GM19324 (cell line): ENCODE measurements around the gene IMPG2.

Source experiments
- ATAC-seq: cut with Tn5 transposase; IDR thresholded peaks from one replicate; pipeline ENCODE4 v1.9.1; 2021; ENCODE audit warnings: mild to moderate bottlenecking, moderate library complexity; ENCODE audit not compliant: unreplicated experiment, low FRiP score

The IMPG2 gene

DNA sequence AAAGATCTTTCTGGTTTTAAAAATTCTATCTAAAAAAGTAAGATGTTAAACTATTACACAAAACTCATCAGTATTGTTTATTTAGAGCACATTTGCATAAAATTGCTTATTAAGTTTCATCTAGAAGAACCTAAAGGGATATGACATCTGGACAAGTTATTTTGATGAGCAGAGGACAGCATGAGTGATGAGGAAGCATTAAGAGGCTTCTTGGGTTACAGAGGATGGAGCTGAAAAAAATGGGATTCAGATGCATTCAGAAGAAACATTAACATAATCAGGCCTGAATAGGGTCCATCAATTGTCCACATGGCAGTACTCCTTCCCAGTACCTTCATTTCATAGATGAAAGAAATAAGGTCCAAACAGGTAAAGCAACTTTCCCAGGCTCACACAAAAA, 41.6 kb downstream of the IMPG2 start:
- ATAC-seq = no peak

DNA sequence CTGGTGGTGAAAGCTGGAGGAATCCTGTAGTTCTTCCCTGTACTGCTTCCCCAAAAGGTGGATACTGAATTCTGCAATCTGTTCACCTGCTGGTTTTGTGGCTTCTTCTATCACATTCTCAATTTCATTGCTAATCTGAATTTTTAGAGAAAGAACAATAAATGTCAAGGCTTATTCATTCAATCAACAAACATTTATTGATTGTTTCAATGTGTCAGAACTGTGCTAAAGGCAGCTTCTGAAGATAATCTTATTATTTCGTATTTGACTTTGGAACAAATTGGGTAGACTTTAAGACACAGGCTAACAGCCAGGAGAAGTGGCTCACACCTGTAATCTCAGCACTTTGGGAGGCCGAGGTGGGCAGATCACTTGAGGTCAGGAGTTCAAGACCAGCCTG, 46.8 kb downstream of the IMPG2 start:
- no peak for ATAC-seq

DNA sequence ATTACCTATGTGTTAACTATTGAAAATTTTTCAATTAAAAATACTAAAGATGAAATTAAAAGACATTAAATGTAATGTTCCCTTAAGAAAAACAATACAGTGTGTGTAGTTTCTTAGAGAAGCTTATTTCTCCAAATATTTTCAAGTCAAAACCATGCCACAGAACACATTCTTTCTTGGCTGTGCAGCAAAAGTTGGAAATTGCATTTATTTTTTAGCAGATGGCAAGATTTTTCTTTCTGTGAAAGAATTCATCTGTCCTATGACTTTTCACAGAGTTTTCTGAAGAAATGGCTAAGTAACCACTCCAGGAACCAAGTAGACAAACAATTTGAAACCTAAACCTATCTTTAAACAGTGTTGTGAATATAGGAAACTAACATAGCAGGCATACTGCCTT, 47.2 kb downstream of the IMPG2 start:
- no peak for ATAC-seq

DNA sequence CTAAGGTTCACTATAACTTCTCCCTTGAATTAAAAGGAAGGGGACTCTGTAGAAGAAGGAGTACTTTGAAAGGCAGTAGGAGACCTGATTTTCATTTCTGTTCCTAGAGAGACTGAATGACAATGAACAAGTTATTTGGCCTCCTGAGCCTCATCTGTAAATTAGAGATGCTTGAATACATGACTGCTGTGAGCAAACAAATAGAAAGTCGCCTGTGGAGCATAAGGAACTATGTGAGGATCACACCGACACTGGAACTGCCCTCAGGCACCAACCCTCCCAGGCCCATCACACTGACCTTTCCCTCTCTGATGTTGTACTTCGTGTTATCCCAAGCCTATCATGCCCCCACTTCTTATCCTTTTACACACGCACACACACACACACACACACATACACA, 48.6 kb downstream of the IMPG2 start:
- ATAC-seq = no peak

DNA sequence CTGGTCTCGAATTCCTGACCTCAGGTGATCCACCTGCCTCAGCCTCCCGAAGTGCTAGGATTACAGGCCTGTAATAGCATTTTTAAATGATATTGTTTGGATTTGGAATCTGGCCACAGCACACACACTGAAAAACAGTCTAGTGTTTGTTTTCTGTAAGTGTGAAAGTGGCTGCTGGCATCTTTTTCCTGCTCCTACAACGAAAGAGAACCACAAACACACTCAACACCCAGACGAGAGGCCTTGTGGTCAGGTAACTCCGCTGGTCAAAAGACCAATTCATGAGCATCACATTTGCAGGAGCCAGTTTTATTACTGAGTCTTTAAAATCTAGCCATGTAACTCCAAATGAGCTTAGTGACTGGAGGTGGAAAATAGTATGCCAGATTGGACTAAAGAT, 50.2 kb downstream of the IMPG2 start:
- ATAC-seq = no peak

DNA sequence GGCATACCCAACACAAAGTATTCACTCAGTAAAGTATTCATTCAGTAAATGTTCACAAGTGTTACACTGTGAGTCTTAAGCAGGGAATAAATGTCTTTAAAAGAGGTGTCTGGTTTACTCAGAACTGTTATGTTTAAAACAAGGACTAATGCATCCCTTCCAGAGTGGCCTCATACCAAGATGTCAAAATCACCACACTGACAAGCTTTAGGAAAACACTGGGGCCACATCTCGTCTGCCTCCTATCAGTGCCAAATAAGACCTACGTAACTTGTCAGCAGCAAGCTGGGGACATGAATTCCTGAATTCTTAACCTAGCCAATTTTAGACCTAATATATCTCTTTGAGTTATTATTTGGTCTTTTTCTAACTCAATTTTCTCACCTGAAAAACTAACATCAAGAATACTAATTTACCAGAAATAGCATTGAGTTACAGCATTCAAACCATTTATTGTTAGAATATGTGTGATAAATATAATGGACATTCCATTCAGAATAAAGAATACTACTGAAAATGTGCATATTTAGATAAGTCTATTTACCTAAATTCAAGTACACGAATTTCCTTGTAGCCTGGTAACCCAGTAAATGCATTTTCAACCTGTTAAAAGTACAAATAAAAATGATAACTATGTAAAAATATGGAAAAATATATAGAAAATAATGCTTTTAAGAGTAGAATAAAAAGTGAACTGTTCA, 51.3 kb downstream of the IMPG2 start:
- no peak for ATAC-seq

DNA sequence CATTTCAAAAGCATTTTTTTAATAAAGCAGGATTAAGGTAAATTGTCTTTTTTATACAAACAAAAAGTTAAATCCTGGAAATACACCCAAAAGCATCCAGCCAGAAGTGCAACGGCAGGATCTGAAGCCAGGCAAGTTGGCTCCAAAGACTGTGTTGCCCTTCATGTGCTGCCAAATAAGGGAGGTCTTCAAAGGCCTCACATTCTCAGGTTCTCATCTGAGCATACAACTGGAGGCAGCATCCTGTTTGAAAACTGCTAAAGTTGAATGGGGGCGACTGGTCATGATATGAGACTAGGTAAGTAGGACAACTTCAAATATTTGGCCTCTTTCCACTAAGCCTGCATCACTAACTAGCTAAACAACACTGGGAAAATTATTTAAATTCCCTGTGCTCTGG, 52.2 kb downstream of the IMPG2 start:
- no peak for ATAC-seq

DNA sequence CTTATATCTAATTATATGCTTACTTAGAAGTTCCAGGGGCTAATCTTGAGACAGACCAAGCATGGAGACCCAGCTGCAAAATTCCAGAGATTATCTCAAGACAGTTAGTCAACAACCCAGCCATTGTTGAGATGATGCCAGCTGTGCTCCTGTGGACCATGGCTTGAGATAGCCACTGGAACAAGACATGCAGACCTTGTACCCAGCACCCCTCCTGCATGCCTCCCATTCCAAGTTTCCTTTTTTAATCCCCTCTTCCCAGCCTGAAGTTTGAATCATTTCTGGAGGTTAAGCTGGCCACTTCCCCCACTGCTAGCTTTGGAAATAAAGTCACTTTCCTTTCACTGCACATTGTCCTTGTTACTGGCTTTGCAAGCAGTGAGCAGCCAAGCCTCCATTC, 53.8 kb downstream of the IMPG2 start:
- ATAC-seq = no peak

DNA sequence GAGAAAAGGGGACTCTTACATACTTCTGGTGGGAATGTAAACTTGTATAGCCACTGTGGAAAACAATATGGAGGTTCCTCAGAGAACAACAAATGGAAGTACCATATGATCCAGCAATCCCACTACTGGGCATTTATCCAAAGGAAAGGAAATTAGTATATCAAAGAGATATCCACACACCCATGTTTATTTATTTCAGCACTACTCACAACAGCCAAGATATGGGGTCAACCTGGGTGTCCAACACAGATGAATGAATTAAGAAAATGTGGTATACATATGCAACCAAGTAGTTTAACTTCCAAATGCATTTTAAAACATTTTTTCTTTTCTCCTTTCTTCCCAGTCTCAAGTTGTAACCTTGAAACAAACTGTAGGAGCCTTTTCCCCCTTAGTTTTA, 54.3 kb downstream of the IMPG2 start:
- no peak for ATAC-seq

DNA sequence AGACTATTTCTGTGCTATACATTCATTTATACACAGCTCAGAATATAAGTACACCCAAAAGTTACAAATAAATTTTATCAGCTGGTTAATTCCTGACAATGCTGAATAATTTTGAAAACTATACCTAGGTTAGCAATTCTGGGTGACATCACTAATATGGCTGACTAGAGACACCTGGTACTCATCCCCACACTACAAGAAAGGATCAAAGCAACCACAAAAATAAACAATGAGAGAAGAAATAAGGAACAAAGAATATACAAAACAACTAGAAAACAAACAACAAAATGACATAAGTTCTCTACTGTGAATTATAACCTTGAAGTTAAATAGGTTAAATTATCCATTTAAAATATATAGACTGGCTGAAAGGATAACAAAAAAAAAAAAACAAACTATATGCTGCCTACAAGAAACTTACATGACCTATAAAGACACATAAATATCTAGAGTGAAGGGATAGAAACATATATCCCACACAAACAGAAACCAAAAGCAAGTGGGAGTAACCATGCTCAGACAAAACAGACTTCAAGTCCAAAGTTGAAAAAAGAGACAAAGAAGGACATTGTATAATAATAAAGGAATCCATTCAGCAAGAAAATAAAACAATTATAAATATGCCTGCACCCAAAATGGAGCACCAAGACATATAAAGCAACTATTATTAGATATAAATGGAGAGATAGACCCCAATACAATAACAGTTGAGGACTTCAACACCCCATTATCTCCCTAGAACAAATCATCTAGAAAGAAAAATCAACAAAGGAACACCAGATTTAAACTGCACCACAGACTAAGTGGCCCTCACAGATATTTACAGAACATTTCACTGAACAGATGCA, 57.8 kb downstream of the IMPG2 start:
- ATAC-seq = peak; percentile 70

DNA sequence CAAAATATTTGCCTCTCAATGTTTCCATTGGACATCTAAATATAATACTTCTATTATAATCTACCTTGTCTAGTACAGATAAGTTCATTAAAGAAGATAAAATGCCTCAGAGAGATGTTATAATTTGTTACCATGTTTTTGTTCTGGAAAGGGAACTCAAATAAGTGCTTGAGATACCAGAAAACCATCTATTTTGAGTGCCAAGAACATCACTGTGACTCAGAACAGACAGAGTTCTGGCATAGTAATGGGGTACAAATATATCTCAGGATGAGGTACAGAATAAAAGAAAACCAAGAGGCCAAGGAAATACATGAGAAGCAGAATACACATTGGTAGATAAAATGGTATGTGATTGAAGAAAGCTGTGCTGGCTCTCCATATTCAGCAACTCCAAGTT, 58.9 kb downstream of the IMPG2 start:
- no peak for ATAC-seq

DNA sequence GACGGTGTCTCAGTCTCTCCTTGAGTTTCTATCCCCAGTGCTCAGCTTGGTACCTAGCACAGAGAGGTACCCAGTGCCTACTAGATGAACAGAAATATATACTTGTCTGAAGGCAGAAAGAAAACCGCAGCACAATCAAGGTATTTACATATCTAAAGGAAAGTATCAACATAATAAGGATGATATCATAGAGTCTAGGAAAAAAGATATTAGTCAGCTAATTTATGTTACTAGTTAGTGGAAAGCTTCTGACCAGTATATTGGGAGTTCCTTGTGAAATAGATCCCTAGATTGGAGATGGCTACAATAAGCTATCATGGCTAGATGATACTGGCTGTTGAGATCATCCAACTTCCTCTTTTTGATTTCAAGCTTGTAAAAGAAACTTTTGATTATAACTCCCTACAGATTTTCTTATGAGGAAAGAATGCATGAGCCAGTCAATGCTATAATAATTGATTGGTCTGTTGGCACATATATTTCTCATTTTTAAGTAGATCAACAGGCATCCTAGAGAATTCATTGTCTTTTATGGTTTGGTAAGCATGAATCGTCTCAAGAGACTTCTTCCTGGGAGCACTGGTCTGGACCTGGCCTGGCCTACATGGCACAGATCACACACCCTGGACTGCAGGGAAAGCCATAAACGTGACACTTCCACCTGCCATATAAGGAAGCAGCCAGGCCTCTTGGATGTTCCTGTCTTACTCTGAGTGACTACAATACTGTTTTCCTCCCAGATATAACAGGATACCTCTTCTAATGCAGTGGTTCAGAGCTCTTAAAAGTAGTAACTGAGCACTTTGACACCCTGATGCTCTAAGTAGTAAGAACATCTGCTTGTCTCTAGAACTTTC, 60.7 kb downstream of the IMPG2 start:
- no peak for ATAC-seq

DNA sequence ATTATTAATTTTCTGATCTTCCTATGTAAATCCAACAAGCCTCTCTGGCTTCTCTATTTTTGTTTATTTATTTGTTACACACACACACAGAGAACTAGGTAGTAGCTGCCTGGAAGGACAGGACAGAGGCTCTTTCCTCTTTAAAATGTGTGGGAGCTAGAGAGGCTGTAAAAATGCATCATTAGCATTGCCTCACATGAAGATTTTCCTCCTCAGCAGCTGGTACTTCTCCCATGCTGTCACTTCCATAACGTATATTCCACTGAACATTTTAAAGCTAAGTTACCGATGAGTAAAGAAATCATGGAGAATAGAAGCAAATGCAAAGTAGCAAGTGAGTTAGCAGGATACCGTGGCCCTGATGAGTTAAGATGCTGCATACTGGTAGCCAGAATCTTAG, 63.9 kb downstream of the IMPG2 start:
- no peak for ATAC-seq

DNA sequence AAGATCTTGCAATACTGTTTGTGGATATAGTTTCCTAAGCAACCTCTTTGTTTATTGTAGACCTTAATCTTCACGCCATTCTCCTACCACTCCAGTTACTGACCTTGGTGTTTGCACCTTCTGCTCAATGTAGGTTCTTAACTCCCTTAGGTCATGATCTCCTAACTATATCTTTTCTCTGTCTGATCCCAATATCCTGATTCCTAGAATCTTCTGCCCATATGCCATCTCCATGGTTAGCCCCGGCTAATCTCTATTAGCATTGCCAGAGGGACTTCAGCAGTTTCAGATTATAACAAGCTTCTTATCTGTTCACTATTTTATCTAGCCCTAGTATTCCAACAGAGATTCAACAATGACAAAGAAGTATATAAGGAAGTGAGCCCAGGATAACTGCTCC, 64.9 kb downstream of the IMPG2 start:
- ATAC-seq = no peak

DNA sequence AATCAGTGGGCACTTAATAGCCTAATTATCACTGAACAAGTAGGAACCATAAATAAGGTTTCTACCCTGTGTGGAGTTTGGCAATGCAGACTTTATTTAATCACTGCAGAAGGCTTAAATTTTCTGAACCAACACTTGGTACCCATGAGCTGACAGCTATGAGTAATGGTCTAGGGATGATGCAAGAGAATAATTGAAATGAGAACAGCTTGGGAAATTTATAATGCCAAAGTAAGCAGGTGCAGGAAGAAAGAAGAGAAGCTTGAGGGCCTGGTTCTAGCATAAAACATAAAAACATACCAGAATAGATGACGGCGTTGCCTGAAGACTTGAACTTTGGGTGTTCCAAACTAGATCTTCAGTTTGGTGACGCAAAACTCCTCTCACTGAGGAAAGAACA, 67.0 kb downstream of the IMPG2 start:
- no peak for ATAC-seq

DNA sequence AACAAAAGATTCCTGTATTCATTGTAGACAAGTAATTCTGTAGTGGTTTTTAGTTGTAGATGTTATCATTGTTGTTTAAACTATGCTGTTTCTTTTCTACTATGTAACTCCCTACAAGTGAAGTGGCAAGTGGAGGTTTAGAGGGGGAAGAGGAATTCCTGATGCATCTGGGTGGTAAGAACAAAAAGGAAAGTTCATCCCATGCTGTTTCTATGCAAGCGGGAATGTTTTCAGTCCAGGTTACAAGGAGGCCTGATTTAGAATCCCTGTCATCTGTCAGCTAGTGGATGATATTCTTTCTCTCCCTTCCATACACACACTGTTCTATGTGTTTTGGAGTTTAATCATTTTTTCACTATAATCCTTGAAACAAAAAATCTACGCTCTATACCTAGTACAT, 67.4 kb downstream of the IMPG2 start:
- ATAC-seq = no peak

DNA sequence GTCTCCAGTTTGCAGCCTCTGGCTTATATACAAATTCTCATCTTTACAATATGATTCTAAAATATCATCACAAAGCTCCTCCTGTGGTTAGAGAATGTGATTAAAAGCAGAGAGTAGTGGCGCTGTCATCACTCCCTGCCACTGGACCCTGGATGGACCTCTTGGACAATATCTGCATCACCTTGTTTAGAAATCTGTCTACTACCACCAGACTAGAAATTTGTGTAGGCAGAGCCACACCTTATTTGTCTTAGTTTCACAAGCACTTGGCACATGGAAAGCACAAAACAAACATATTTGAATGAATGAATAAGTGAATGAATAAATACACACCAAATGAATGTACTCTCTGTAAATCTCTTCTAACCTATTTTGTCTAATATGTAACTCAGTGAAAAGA, 68.1 kb downstream of the IMPG2 start:
- no peak for ATAC-seq

DNA sequence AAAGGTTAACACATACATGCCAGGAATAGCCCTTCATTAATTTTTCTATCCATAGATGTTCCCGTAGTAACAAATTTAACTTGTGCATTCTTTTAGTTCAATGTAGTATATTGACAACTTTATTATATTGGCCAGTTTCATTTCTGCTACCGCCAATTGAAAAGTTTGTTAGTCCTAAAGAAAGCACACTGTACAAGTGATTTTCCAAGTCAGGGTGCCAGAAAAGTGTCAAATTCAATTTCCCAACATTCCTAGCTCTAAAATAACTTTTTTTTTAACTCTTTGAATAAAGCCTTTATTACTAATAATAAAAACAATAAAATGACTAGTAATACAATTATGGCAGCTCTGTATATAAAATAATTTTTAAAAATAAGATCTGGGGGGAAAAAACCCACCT, 68.9 kb downstream of the IMPG2 start:
- no peak for ATAC-seq

DNA sequence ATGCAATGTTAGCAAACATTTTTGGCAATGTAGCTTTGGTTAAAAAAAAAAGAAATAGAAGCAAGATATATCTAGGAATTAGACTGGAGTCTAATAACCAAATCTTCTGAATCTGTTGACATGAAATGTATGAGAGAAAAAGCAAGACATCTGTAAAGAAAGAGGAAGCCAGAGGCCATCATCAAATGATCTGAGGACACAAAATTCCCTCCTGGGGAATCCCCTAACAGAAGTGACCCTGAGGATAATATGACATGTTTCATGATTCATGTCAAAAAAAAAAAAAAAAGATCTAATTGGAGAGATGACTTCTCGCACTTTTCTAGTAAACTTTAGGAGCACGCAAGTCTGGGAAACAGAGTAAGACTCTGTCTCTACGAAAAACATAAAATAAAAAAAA, 70.9 kb downstream of the IMPG2 start:
- ATAC-seq = no peak

DNA sequence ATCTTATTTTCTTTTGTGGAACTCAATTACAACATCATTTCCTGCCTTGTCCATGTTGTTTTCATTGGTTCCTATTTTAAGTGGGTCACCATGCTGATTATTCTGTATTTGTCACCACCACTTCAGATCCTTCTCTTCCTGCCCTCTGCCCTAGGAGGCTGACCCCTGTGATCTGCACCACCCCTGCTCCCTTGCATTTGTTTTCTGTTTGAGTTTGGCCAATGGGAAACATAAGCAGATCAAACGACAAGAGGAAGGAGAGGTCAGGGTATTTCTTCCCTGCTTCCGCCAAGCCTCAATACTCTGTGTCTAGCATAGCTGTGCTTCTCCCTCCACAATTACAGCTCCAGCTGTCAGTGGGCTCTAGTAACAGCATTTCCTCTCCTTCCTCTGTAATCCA, 71.6 kb downstream of the IMPG2 start:
- no peak for ATAC-seq

DNA sequence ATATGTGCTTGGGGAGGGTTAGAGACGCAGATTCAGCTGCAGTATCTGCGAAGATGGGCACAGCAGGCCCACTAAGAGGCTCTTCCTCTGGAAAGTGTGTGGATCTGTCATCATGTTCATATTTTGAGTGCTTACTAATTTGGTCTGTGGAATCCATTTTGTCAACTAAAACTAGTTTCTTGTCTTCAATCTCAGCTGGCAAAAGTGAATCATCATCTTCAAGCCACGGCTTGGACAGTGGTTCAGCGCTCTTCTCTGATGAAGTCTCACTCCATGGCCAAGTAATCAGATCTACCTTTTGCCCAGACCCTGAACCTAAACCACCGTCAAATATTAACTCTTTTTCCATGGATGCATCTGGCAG, 76.2 kb downstream of the IMPG2 start:
- no peak for ATAC-seq
